Measurements from ENCODE around the gene TMEM132C.

GRCh38 chr12:128752386-128752785 lies 485.4 kb downstream of the TMEM132C start:
- TF ChIP-seq EZH2phosphoT487 (IDR thresholded peaks at IDR 0.05; ENCODE audit: low read length): no peak
- TF ChIP-seq CTCF (IDR thresholded peaks at IDR 0.05; ENCODE audit: low read length): no peak

Data from MM.1S (cell line).